Esophagus squamous epithelium (tissue), 5 donors: ENCODE measurements around the gene FOXA3. TPM values are rescaled to one million over a fixed set of nuclear protein-coding genes. Genes with fewer than 3 reads are reported as not detected.

Source experiments
- DNase-seq: peaks from one replicate; lab custom pipeline; 2025; lab: John Stamatoyannopoulos, UW
- H3K27ac ChIP-seq, 4 donors: fragments of 200-600 bp; sonication (generic); one replicate each; pipeline ENCODE4 v1.5.1; 2016 to 2019; ENCODE audit warnings: mild to moderate bottlenecking in 1 of 4
- H3K27me3 ChIP-seq, 4 donors: fragments of 200-600 bp; sonication (generic); 1 replicate in 3 of 4; 2 replicates in 1 of 4; pipeline versions ENCODE4 v1.5.1 to v1.6.0; 2017 to 2021; ENCODE audit warnings: antibody characterized with exemption in 1 of 4
- H3K36me3 ChIP-seq, 3 donors: fragments of 200-600 bp; sonication (generic); one replicate each; pipeline ENCODE4 v1.5.1; 2016 to 2019
- H3K4me1 ChIP-seq, 3 donors: fragments of 200-600 bp; sonication (generic); one replicate each; pipeline ENCODE4 v1.5.1; 2017 to 2019
- H3K4me3 ChIP-seq, 4 donors: fragments of 200-600 bp; sonication (generic); 1 replicate in 3 of 4; 2 replicates in 1 of 4; pipeline ENCODE4 v1.5.1; 2016 to 2019; ENCODE audit warnings: mild to moderate bottlenecking in 2 of 4, moderate library complexity in 1 of 4
- H3K9me3 ChIP-seq, 3 donors: fragments of 200-600 bp; sonication (generic); one replicate each; pipeline ENCODE4 v1.5.1; 2016 to 2019
- POLR2A ChIP-seq, 4 donors: fragments of 450-650 bp; IDR thresholded peaks; one replicate each; pipeline ENCODE4 v1.6.1; 2017; ENCODE audit warnings: antibody characterized with exemption in 4 of 4, mild to moderate bottlenecking in 4 of 4, moderate library complexity in 3 of 4
- WGBS, 2 donors: methylation state at CpG; one replicate each; pipeline ENCODE4 v1.1.5; 2018; 5-methylcytosine and 5-hydroxymethylcytosine counted together
- intact Hi-C: fragments of 100-400 bp; cut with DNase I; formaldehyde crosslinking; loops from one replicate; pipeline ENCODE4 v1.15.0; 2022
- total RNA-seq, 4 donors: library from RNA; depleted of rRNA; stranded (reverse); fragments of >200 nt; gene quantifications; one replicate each; pipeline ENCODE4 v1.1.0, GENCODE V29; 2016
- TF ChIP-seq, protein P1 (sequence below), 6 experiments: fragments of 450-650 bp in 4 of 6; fragments of 200-600 bp in 2 of 6; sonication (generic) in 2 of 6; IDR thresholded peaks; one replicate each; pipeline ENCODE4 v1.5.1; 2016 to 2019; ENCODE audit warnings: antibody characterized with exemption in 6 of 6, mild to moderate bottlenecking in 4 of 6, moderate library complexity in 4 of 6
- donor health status: DM: yes; HTN: yes; CAD: no.

FOXA3 gene
- total RNA-seq, 4 donors from 2014 or later: 0.18 TPM; not detected in 3

DNA sequence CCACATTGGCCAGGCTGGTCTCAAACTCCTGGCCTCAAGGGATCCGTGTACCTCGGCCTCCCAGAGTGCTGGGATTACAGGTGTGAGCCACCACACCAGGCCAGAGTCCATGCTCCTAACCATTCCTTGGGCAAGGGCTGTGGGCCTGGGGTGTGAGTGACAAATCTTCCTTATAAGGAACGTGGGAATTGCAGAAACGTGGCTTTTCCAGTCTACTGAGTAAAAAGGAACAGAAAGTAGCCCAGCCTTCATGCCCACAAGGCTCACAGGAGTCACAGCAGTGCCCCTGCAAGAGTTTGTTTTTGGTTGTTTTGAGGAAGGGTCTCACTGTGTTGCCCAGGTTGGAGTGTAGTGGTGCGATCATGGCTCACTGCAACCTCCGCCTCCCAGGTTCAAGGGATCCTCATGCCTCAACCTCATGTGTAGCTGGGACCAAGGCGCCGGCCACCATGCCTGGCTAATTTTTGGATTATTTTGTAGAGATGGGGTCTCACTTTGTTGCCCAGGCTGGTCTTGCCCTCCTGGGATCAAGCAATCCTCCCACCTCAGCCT lies 33.2 kb downstream of the FOXA3 start:
- intact Hi-C loops: no loop called here
- Histone ChIP-seq H3K36me3 (peaks cover 9 to 66% (median 13%) of the 10 kb centered on the region in 3 donors), H3K27me3 (no peaks in the 10 kb centered on the region), H3K27ac (no peak overlapping the region), H3K9me3 (no peaks in the 10 kb centered on the region), H3K4me3 (no peak overlapping the region), H3K4me1 (peaks cover 10 to 26% (median 11%) of the 10 kb centered on the region in 3 donors)
- DNase-seq: no peak
- 92 to 96% methylated on average over 3 to 6 of the region's 8 CpGs for WGBS, 2 donors
- TF ChIP-seq, protein P1, sequence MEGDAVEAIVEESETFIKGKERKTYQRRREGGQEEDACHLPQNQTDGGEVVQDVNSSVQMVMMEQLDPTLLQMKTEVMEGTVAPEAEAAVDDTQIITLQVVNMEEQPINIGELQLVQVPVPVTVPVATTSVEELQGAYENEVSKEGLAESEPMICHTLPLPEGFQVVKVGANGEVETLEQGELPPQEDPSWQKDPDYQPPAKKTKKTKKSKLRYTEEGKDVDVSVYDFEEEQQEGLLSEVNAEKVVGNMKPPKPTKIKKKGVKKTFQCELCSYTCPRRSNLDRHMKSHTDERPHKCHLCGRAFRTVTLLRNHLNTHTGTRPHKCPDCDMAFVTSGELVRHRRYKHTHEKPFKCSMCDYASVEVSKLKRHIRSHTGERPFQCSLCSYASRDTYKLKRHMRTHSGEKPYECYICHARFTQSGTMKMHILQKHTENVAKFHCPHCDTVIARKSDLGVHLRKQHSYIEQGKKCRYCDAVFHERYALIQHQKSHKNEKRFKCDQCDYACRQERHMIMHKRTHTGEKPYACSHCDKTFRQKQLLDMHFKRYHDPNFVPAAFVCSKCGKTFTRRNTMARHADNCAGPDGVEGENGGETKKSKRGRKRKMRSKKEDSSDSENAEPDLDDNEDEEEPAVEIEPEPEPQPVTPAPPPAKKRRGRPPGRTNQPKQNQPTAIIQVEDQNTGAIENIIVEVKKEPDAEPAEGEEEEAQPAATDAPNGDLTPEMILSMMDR (IDR thresholded peaks at IDR 0.05): no peak
- TF ChIP-seq POLR2A (IDR thresholded peaks at IDR 0.05): no peak

DNA sequence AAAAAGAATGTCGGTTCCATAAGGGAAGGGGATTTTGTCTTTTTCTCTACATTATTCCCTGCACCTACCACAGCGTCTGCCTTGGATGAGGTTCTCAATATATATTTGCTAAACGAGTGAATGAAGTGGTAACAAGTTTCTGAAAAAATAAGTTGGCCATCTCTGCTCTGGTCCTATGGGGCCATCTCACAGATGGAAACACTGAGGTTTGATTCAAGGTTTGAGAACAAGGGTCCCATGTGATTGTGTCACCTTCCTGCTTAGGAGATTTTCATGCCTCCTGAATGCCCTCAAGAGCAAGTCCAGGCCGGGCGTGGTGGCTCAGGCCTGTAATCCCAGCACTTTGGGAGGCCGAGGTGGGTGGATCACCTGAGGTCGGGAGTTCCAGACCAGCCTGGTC lies 35.1 kb downstream of the FOXA3 start:
- WGBS, 2 donors: 88 to 92% methylated on average over 7 of the region's 7 CpGs
- intact Hi-C loops: no loop called here

DNA sequence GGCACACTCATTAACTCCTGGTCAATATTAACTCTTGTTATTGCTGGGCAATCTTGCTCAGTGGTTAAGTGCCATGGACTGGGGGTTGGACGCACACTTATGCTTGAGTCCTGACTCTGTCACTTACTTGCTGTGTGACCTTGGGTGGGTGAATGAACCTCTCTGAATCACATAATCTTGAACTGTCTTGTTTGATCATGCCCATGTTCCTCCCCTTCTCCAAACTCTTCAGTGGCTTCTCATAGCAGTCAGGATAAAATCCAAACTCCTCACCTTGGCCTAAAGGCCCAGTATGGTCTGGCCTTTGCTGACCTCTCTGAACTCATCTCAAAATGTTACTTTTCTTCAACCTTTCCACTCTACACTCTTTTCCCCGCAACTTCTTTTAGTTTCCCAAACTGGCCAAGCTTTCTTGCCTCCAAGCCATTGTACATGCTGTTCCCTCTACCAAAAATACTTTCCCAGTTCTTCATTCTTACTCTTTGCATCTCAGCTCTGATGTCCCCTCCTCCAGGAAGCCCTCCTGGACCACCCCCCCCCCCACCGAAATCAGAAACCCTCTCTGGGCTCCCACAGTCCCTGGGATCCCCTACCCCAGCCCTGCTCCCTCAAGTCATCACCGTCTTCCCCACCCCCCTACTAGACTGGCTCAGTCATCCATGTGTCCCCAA lies 35.9 kb downstream of the FOXA3 start:
- Histone ChIP-seq H3K27ac (no peak overlapping the region), H3K36me3 (peaks cover 6 to 51% (median 13%) of the 10 kb centered on the region in 3 donors), H3K4me1 (peaks cover 16 to 34% (median 16%) of the 10 kb centered on the region in 3 donors), H3K4me3 (no peak overlapping the region), H3K27me3 (no peaks in the 10 kb centered on the region), H3K9me3 (no peaks in the 10 kb centered on the region)
- DNase-seq: no peak
- TF ChIP-seq, protein P1 (IDR thresholded peaks at IDR 0.05): no peak
- TF ChIP-seq POLR2A (IDR thresholded peaks at IDR 0.05): no peak
- 93 to 96% methylated on average over 4 of the region's 4 CpGs for WGBS, 2 donors
- intact Hi-C loops: no loop called here

More for the DNA sequence above, 35.1 kb downstream of the FOXA3 start:
- Histone ChIP-seq H3K27me3 (no peaks in the 10 kb centered on the region), H3K36me3 (peaks cover 9 to 60% (median 13%) of the 10 kb centered on the region in 3 donors), H3K4me3 (no peak overlapping the region), H3K27ac (no peak overlapping the region), H3K9me3 (no peaks in the 10 kb centered on the region), H3K4me1 (peaks cover 16 to 34% (median 16%) of the 10 kb centered on the region in 3 donors)
- TF ChIP-seq POLR2A (IDR thresholded peaks at IDR 0.05): no peak
- TF ChIP-seq, protein P1 (IDR thresholded peaks at IDR 0.05): no peak
- no peak for DNase-seq

DNA sequence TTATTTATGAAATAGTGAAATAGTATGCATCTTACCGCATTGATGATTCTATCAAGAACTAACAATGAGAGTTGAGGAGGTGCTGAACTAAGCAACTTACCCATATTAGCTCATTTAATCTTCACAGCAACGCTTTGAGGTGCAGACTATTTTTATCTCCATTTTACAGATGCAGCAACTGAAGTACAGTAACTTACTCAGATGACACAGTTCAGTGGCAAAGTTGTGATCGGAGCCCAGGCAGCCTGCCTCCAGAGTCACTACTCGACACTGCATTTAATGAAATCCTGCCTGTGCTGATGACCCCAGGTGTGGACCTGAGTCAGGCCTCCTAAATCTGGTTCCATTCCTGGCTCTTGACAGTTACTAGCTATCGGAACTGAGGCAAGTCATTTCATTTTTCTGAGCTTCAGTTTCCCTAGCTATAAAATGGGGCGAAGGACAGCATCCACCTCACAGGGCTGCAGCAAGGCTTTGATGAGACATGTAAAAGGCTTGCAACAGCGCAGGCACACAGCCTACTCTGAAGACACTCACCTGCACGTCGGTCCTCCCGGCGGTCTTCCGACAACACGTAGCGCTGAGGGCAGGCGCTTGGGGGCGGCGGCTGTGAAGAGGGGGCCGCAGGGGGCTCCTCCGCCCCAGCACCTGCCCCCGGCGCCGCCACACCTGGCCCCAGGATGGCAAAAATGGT lies 36.8 kb downstream of the FOXA3 start:
- no peak for TF ChIP-seq POLR2A (IDR thresholded peaks at IDR 0.05)
- TF ChIP-seq, protein P1 (IDR thresholded peaks at IDR 0.05): no peak
- DNase-seq: no peak
- Histone ChIP-seq H3K36me3 (peaks cover 0 to 43% (median 13%) of the 10 kb centered on the region in 3 donors), H3K27me3 (no peaks in the 10 kb centered on the region), H3K4me3 (peak overlapping the region; percentile 67 to 86 (median 78)), H3K27ac (peak overlapping the region in 2 of 4 donors; percentile 57 to 86), H3K9me3 (no peaks in the 10 kb centered on the region), H3K4me1 (peaks cover 16 to 34% (median 16%) of the 10 kb centered on the region in 3 donors)
- 71 to 81% methylated on average over 5 to 6 of the region's 22 CpGs for WGBS, 2 donors
- intact Hi-C loops: no loop called here
